ENCODE results near the gene CYSLTR2.

- no peak for TF ChIP-seq POLR2A (IDR thresholded peaks at IDR 0.05; ENCODE audit: extremely low read depth, insufficient read length)
- no peak for TF ChIP-seq CTCF (IDR thresholded peaks at IDR 0.05; ENCODE audit: low read depth, low read length)
- no peak for TF ChIP-seq MAX (IDR thresholded peaks at IDR 0.05; ENCODE audit: low read depth, low read length)
- no peak for TF ChIP-seq MYC (IDR thresholded peaks at IDR 0.05; ENCODE audit: low read depth, low read length)
These were observed 87.6 kb downstream of the CYSLTR2 start for GRCh38 chr13:48741377-48741776.

Data from NB4 (cell line).